Spleen (tissue), 13 donors: Measurements from ENCODE around the gene CD82. TPM values are rescaled to one million over a fixed set of nuclear protein-coding genes. Genes with fewer than 3 reads are reported as not detected.

Experiments
- DNase-seq: peaks from one replicate; pipeline ENCODE4 v3.0.0-alpha.2; 2020
- H3K27ac ChIP-seq, 8 donors: fragments of 200-600 bp; sonication (generic) in 7 of 8; 1 replicate in 4 of 8; 2 replicates in 4 of 8; pipeline versions ENCODE4 v1.5.0 to v1.8.0; 2016 to 2021; ENCODE audit warnings: inconsistent platforms in 4 of 8, mild to moderate bottlenecking in 4 of 8, moderate library complexity in 1 of 8
- H3K27me3 ChIP-seq, 7 donors: fragments of 200-600 bp; sonication (generic) in 6 of 7; replicated peaks in 1 of 7; 1 replicate in 4 of 7; 2 replicates in 3 of 7; pipeline versions ENCODE4 v1.5.0 to v1.8.0; 2016 to 2021; ENCODE audit warnings: inconsistent platforms in 3 of 7, mild to moderate bottlenecking in 1 of 7
- H3K36me3 ChIP-seq, 6 donors: fragments of 200-600 bp; sonication (generic) in 5 of 6; 1 replicate in 4 of 6; 2 replicates in 2 of 6; pipeline versions ENCODE4 v1.5.0 to v1.8.0; 2016 to 2021; ENCODE audit warnings: inconsistent platforms in 2 of 6
- H3K4me1 ChIP-seq, 6 donors: fragments of 200-600 bp; sonication (generic) in 5 of 6; 1 replicate in 3 of 6; 2 replicates in 3 of 6; pipeline versions ENCODE4 v1.5.0 to v1.8.0; 2016 to 2021; ENCODE audit warnings: inconsistent platforms in 3 of 6
- H3K4me3 ChIP-seq, 8 donors: fragments of 200-600 bp; sonication (generic) in 7 of 8; 1 replicate in 4 of 8; 2 replicates in 4 of 8; pipeline versions ENCODE4 v1.5.0 to v1.8.0; 2016 to 2021; ENCODE audit warnings: inconsistent platforms in 4 of 8, mild to moderate bottlenecking in 4 of 8, moderate library complexity in 2 of 8
- H3K9me3 ChIP-seq, 8 donors: fragments of 200-600 bp; sonication (generic) in 7 of 8; 1 replicate in 4 of 8; 2 replicates in 4 of 8; pipeline versions ENCODE4 v1.5.0 to v1.8.0; 2016 to 2021; ENCODE audit warnings: inconsistent platforms in 4 of 8
- POLR2A ChIP-seq, 3 donors: fragments of 450-650 bp; IDR thresholded peaks; one replicate each; pipeline ENCODE4 v1.5.1; 2017; ENCODE audit warnings: antibody characterized with exemption in 3 of 3, mild to moderate bottlenecking in 1 of 3
- POLR2AphosphoS5 ChIP-seq, 3 donors: sonication (generic); formaldehyde crosslinking; IDR thresholded peaks; one replicate each; pipeline ENCODE4 v1.5.1; 2017; ENCODE audit warnings: antibody characterized with exemption in 3 of 3
- WGBS, 5 donors: extraction: QIAGEN DNeasy Blood & Tissue Kit in 3 of 5; methylation state at CpG; one replicate each; pipeline versions ENCODE4 v1.1.5 to v1.1.7; 2013 to 2018; 5-methylcytosine and 5-hydroxymethylcytosine counted together
- intact Hi-C: fragments of 100-400 bp; cut with DNase I; formaldehyde crosslinking; loops from one replicate; pipeline ENCODE4 v1.15.0; 2023; ENCODE audit warnings: low total_unique reads
- long read RNA-seq, 2 donors: transcript quantifications; one replicate each; lab custom pipeline, GENCODE V29; 2026
- polyA plus RNA-seq, 3 donors: library from polyadenylated mRNA; stranded (reverse); fragments of 200-250 nt; gene quantifications; one replicate each; pipeline ENCODE4 v1.2.1, GENCODE V29; 2013
- total RNA-seq, 7 donors: library from RNA; depleted of rRNA in 3 of 7; stranded (reverse); fragments of >200 nt in 3 of 7; fragmentation: NEBNext Ultra II Directional in 4 of 7; extraction: Animal tissue kit (Norgen Biotek cat#: 25700) in 4 of 7; gene quantifications; one replicate each; pipeline versions ENCODE4 v1.1.0 to v1.2.1, GENCODE V29; 2016 to 2021
- TF ChIP-seq, protein P1 (sequence below), 11 experiments: fragments of 200-600 bp in 7 of 11; fragments of 450-650 bp in 4 of 11; sonication (generic) in 4 of 11; IDR thresholded peaks in 8 of 11; conservative IDR thresholded peaks in 3 of 11; 1 replicate in 7 of 11; 2 replicates in 4 of 11; pipeline versions ENCODE4 v1.4.0 to v1.8.0; 2016 to 2021; ENCODE audit warnings: antibody characterized with exemption in 11 of 11, inconsistent platforms in 4 of 11, mild to moderate bottlenecking in 1 of 11
- donor health status: healthy with polysubstance abuse.
- donor health status: DM: no; HTN: no; CAD: no; lungs with moderate emphysema.
- donor health status: DM: no; HTN: no; CAD: no.
- donor health status: Bipolar disorder and iron deficiency.
- donor health status: healthy.
- donor health status: DM: no; HTN: no; CAD: no.
- donor health status: DM: yes; HTN: yes; CAD: no.

Gene CD82, protein sequence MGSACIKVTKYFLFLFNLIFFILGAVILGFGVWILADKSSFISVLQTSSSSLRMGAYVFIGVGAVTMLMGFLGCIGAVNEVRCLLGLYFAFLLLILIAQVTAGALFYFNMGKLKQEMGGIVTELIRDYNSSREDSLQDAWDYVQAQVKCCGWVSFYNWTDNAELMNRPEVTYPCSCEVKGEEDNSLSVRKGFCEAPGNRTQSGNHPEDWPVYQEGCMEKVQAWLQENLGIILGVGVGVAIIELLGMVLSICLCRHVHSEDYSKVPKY
- total RNA-seq (100 to 1,000 TPM in 4 of 7 donors, 10 to 100 TPM in 3; 65.3 to 174 (median 125) TPM), polyA plus RNA-seq (100 to 1,000 TPM in 1 of 3 donors, 10 to 100 TPM in 2; 27.8 to 111 (median 35.3) TPM)
- long read RNA-seq, donor 1, transcript CD82-201 (10 exons, 2,289 nt) = major isoform, 19 of 35 reads
- long read RNA-seq, donor 1, partial matches to known transcripts = 16 of 35 reads
- long read RNA-seq, donor 1, other reads (novel, unspliced or antisense) = 0 of 35 reads
- long read RNA-seq, donor 2, transcript CD82-201 (10 exons, 2,289 nt) = major isoform, 25 of 25 reads
- long read RNA-seq, donor 2, partial matches to known transcripts = 0 of 25 reads
- long read RNA-seq, donor 2, other reads (novel, unspliced or antisense) = 0 of 25 reads

DNA sequence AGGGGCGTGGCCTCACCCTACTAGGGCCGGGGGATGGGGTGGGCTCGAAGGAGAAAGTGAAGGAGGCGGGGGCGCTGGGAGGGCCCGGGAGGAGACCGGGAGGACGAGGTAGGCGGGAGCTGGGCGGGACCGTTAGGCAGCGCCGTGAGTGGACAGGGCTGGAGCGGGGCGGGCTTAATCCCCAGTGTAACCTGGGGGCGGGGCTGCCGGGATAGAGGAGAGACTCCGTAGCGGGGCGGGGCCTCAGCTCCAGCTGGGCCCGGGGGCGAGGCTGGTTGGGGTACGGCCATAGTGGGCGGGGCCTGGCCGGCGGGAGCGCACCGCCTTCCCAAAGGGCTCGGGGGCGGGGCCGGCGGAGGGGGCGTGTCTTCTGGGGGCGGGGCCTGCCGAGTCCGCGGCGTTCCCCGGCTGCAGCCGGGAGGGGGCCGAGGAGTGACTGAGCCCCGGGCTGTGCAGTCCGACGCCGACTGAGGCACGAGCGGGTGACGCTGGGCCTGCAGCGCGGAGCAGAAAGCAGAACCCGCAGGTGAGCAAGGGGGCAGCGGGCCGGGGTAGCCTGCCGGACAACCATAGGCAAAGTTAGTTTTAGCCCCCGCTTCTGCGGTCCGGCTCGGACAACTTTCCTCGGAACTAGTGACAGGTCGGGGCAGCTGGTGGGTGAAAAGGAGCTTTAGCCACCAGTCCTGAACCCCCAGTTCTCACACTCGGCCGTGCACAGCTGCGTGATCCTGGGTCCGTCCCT lies at the start of gene CD82:
TSS of gene CD82 (plus strand) at position 453 of the 742 bp plus-strand sequence. CDS start 29,000 bp downstream, outside the sequence.
- Histone ChIP-seq H3K4me3 (peak within 1 kb of the TSS; percentile 48 to 76 (median 66)), H3K9me3 (no peaks in the 10 kb centered on the region), H3K4me1 (peaks cover 36 to 82% (median 61%) of the 10 kb centered on the region in 6 donors), H3K36me3 (peaks cover 0 to 4% (median 0%) of the 10 kb centered on the region in 6 donors), H3K27ac (peak within 1 kb of the TSS; percentile 82 to 95 (median 88)), H3K27me3 (no peaks in the 10 kb centered on the region)
- DNase-seq = peak; percentile 100
- intact Hi-C loops = loop anchor here (5.0 kb wide), 1 partner anchor 37 kb away; no protein-coding TSS in a partner anchor
- WGBS, 5 donors = 1 to 2% (median 1%) methylated on average over 25 to 64 of the region's 64 CpGs
- TF ChIP-seq POLR2A (IDR thresholded peaks at IDR 0.05) (peak in 2 of 3 donors; percentile 20 to 81), POLR2AphosphoS5 (IDR thresholded peaks at IDR 0.05) (peak; percentile 91 to 94 (median 94))
- TF ChIP-seq, protein P1, sequence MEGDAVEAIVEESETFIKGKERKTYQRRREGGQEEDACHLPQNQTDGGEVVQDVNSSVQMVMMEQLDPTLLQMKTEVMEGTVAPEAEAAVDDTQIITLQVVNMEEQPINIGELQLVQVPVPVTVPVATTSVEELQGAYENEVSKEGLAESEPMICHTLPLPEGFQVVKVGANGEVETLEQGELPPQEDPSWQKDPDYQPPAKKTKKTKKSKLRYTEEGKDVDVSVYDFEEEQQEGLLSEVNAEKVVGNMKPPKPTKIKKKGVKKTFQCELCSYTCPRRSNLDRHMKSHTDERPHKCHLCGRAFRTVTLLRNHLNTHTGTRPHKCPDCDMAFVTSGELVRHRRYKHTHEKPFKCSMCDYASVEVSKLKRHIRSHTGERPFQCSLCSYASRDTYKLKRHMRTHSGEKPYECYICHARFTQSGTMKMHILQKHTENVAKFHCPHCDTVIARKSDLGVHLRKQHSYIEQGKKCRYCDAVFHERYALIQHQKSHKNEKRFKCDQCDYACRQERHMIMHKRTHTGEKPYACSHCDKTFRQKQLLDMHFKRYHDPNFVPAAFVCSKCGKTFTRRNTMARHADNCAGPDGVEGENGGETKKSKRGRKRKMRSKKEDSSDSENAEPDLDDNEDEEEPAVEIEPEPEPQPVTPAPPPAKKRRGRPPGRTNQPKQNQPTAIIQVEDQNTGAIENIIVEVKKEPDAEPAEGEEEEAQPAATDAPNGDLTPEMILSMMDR (IDR thresholded peaks at IDR 0.05 in 8 of 11, conservative IDR thresholded peaks at IDR 0.05 in 3 of 11) = peak in 8 of 11 experiments; percentile 21 to 83 (median 59)

GRCh38 chr11:44516688-44517507 lies 48.6 kb upstream of the CD82 start:
- peak; percentile 27 for DNase-seq

GRCh38 chr11:44517541-44517940 lies 47.9 kb upstream of the CD82 start:
- 74 to 87% (median 82%) methylated on average over 2 of the region's 2 CpGs for WGBS, 5 donors
- Histone ChIP-seq H3K9me3 (no peaks in the 10 kb centered on the region), H3K27ac (no peak overlapping the region), H3K4me1 (no peaks in the 10 kb centered on the region), H3K36me3 (no peaks in the 10 kb centered on the region), H3K4me3 (no peak overlapping the region), H3K27me3 (peaks cover 0 to 23% (median 4%) of the 10 kb centered on the region in 7 donors)
- peak; percentile 23 for DNase-seq
- TF ChIP-seq, protein P1 (IDR thresholded peaks at IDR 0.05 in 8 of 11, conservative IDR thresholded peaks at IDR 0.05 in 3 of 11) = no peak
- TF ChIP-seq POLR2AphosphoS5 (IDR thresholded peaks at IDR 0.05) = no peak
- no peak for TF ChIP-seq POLR2A (IDR thresholded peaks at IDR 0.05)
- intact Hi-C loops = no loop called here

More at GRCh38 chr11:44516688-44517507, 48.6 kb upstream of the CD82 start:
- intact Hi-C loops = no loop called here
- Histone ChIP-seq H3K27ac (no peak overlapping the region), H3K9me3 (no peaks in the 10 kb centered on the region), H3K36me3 (no peaks in the 10 kb centered on the region), H3K27me3 (peaks cover 0 to 23% (median 4%) of the 10 kb centered on the region in 7 donors), H3K4me1 (no peaks in the 10 kb centered on the region), H3K4me3 (no peak overlapping the region)
- TF ChIP-seq POLR2A (IDR thresholded peaks at IDR 0.05) = no peak
- TF ChIP-seq POLR2AphosphoS5 (IDR thresholded peaks at IDR 0.05) = no peak
- 71 to 80% (median 76%) methylated on average over 5 of the region's 5 CpGs for WGBS, 5 donors
